Glutamatergic neuron (in vitro differentiated cells): ENCODE measurements around the gene AHCYL2. TPM values are rescaled to one million over a fixed set of nuclear protein-coding genes. Genes with fewer than 3 reads are reported as not detected.
"Not testable (repeated sequence)": the region's sequence is repeated elsewhere in the genome, so short reads cannot be mapped to it uniquely, and the experiment has no call there.

Source experiments
- DNase-seq: peaks from one replicate; pipeline ENCODE4 v3.0.0; 2022
- H3K27ac Mint-ChIP-seq: one replicate; pipeline ENCODE4 v1.8.0; 2020; ENCODE audit warnings: mild to moderate bottlenecking, mixed read lengths, inconsistent platforms; ENCODE audit not compliant: unreplicated experiment
- H3K27me3 Mint-ChIP-seq: one replicate; pipeline ENCODE4 v1.8.0; 2020; ENCODE audit warnings: mild to moderate bottlenecking, moderate library complexity, mixed read lengths, inconsistent platforms; ENCODE audit not compliant: unreplicated experiment
- H3K36me3 Mint-ChIP-seq: one replicate; pipeline ENCODE4 v1.8.0; 2020; ENCODE audit warnings: mild to moderate bottlenecking, mixed read lengths, inconsistent platforms; ENCODE audit not compliant: unreplicated experiment
- H3K4me1 Mint-ChIP-seq: one replicate; pipeline ENCODE4 v1.8.0; 2020; ENCODE audit warnings: mild to moderate bottlenecking, low read depth, mixed read lengths, inconsistent platforms; ENCODE audit not compliant: unreplicated experiment
- H3K4me3 Mint-ChIP-seq: one replicate; pipeline ENCODE4 v1.8.0; 2020; ENCODE audit warnings: mild to moderate bottlenecking, mixed read lengths, inconsistent platforms; ENCODE audit not compliant: unreplicated experiment
- H3K9me3 Mint-ChIP-seq: one replicate; pipeline ENCODE4 v1.8.0; 2020; ENCODE audit warnings: mild to moderate bottlenecking, moderate library complexity, mixed read lengths, inconsistent platforms; ENCODE audit not compliant: unreplicated experiment
- total RNA-seq: library from RNA; stranded (reverse); fragmentation: NEBNext Ultra II Directional; extraction: Animal tissue kit (Norgen Biotek cat#: 25700); gene quantifications from one replicate; pipeline ENCODE4 v1.2.1, GENCODE V29; 2021; ENCODE audit not compliant: unreplicated experiment
- TF ChIP-seq, protein P1 (sequence below): fragments of 200-600 bp; sonication (generic); IDR thresholded peaks from one replicate; pipeline ENCODE4 v1.5.0; 2021; ENCODE audit not compliant: partially characterized antibody, unreplicated experiment

AHCYL2 gene
- total RNA-seq, 1 donor from 2014 or later = 16.8 TPM

DNA sequence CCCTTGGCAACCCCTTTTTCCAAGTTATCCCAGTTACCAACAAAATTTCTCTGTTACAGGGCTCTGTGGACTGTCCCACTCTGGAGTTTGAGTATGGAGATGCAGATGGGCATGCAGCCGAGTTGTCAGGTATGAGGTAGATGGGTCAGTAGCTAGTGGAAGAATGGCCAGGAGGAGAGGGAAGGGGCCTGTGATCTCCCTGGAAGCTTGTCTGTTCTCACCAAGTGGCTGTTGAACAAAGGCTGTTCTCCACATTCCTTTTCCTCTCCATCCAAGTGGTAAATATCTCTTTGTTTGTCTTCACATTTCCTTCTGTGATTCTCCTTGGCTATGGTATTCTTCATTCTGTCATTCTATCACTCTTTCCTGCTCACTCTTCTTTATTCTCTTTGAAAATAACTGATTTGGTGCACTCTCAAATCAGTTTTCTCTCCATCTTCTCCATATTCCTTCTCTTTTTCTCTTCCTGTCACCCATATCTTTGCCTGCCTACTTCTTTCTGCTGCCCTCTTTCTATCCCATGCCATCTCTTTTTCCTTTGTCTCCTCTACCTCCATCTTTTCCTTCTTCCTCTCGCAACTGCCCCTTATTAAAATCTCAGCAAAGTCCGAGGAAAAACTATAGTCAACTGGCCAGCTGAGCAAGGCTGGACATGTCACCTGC is 215.3 kb downstream of the AHCYL2 start:
- Mint-ChIP-seq H3K27me3 (no peaks in the 10 kb centered on the region), H3K4me3 (no peak overlapping the region)

DNA sequence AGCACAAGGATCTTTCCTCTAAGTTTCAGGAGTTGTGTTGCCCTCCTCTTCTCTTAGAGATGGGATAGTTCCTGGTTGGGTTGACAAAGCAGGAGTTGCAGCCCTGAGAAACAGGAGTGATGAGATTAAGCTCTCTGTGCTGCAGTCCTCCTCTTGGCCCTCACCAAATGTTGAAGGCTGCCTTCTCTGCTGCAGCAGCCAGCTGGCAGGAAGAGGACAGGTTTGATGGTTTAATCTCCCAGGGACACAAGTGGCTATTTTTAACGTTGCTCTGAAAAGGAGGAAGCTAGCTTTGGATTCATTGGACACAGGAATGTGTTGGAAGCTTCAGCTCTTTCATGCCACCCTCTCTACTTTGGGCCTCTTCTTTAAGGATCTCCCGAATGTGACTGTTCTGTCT is 218.8 kb downstream of the AHCYL2 start:
- TF ChIP-seq, protein P1, sequence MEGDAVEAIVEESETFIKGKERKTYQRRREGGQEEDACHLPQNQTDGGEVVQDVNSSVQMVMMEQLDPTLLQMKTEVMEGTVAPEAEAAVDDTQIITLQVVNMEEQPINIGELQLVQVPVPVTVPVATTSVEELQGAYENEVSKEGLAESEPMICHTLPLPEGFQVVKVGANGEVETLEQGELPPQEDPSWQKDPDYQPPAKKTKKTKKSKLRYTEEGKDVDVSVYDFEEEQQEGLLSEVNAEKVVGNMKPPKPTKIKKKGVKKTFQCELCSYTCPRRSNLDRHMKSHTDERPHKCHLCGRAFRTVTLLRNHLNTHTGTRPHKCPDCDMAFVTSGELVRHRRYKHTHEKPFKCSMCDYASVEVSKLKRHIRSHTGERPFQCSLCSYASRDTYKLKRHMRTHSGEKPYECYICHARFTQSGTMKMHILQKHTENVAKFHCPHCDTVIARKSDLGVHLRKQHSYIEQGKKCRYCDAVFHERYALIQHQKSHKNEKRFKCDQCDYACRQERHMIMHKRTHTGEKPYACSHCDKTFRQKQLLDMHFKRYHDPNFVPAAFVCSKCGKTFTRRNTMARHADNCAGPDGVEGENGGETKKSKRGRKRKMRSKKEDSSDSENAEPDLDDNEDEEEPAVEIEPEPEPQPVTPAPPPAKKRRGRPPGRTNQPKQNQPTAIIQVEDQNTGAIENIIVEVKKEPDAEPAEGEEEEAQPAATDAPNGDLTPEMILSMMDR = no peak
- peaks cover 5% of the 10 kb centered on the region for H3K9me3 Mint-ChIP-seq
- H3K27ac Mint-ChIP-seq = no peak overlapping the region
- no peak for DNase-seq
- H3K36me3 Mint-ChIP-seq = peaks cover 17% of the 10 kb centered on the region
- H3K27me3 Mint-ChIP-seq = no peaks in the 10 kb centered on the region
- no peak overlapping the region for H3K4me3 Mint-ChIP-seq
- peaks cover 3% of the 10 kb centered on the region for H3K4me1 Mint-ChIP-seq

More for the DNA sequence above, 215.3 kb downstream of the AHCYL2 start:
- TF ChIP-seq, protein P1 = no peak
- H3K4me1 Mint-ChIP-seq = peaks cover 5% of the 10 kb centered on the region
- H3K27ac Mint-ChIP-seq = no peak overlapping the region
- H3K36me3 Mint-ChIP-seq = no peaks in the 10 kb centered on the region
- H3K9me3 Mint-ChIP-seq = no peaks in the 10 kb centered on the region
- no peak for DNase-seq

DNA sequence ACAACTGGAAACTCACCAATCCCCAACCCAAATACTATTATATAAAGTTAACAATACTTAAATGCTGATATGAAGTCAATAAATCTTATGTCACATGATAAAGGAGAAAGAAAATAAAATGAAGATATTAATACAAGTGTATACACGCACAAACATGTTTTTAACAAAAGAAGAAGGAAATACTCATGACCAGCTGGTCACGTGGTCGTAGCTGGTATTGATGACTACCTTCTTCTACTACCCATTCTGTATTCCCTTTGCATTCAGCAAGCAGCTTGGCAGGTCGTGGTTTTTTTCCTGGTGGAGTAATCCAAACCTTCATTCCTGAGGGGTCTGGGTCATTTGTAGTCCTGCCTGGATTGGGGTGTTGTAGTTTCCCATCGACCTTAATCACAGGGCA is 219.9 kb downstream of the AHCYL2 start:
- Mint-ChIP-seq H3K36me3 (peaks cover 24% of the 10 kb centered on the region), H3K9me3 (peaks cover 10% of the 10 kb centered on the region)
- not testable (repeated sequence) for H3K27ac Mint-ChIP-seq, DNase-seq, H3K4me3 Mint-ChIP-seq, H3K4me1 Mint-ChIP-seq, H3K27me3 Mint-ChIP-seq

DNA sequence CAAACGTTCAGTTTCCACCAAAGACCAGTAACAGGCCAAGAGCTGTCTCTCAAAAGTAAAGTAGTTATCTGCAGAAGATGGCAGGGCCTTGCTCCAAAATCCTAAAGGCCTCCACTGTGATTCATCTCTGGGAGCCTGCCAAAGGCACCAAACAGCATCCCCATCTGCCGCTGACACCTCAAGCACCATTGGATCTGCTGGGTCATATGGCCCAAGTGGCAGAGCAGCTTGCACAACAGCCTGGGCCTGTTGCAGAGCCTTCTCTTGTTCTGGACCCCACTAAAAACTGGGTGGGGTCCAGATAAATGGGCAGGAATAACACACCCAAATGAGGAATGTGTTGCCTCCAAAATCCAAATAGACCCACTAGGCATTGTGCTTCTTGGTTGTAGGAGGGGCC is 222.1 kb downstream of the AHCYL2 start:
- not testable (repeated sequence) for H3K4me1 Mint-ChIP-seq, DNase-seq, H3K27me3 Mint-ChIP-seq, H3K4me3 Mint-ChIP-seq, H3K27ac Mint-ChIP-seq
- peaks cover 24% of the 10 kb centered on the region for H3K36me3 Mint-ChIP-seq
- H3K9me3 Mint-ChIP-seq = peaks cover 10% of the 10 kb centered on the region

DNA sequence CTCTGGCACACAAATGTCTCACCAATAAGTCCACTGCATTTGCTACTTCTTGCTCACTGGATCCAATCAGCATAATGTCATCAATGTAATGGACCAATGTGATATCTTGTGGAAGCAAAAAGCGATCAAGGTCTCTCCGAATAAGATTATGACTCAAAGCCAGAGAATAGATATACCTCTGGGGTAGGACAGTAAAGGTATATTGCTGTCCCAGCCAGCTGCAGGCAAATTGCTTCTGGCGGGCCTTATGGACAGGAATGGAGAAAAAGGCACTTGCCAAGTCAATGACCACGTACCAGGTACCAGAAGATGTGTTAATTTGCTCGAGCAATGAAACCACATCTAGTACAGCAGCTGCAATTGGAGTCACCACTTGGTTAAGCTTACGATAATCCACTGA is 222.6 kb downstream of the AHCYL2 start:
- Mint-ChIP-seq H3K36me3 (peaks cover 24% of the 10 kb centered on the region), H3K9me3 (peaks cover 10% of the 10 kb centered on the region)
- not testable (repeated sequence) for H3K4me3 Mint-ChIP-seq, DNase-seq, H3K27ac Mint-ChIP-seq, H3K27me3 Mint-ChIP-seq, H3K4me1 Mint-ChIP-seq

DNA sequence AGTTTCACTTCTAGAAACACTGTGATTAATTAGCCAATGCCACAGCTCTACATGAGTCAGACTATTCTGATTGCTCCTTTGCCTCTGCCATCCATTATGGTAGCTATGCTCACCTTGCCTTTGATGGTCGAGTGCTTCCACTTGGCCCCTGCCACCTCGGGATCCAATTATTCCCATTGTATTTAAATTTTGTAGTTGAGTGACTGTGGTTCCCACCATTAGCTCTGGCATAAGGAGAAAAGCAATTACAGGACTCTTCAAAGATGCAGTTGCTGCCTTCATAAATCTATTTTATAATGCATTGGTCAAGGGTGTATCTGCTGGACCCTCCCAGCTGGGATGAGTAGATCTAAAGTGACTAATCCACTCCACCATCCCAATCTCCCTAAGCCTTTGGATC is 223.8 kb downstream of the AHCYL2 start:
- peaks cover 10% of the 10 kb centered on the region for H3K9me3 Mint-ChIP-seq
- not testable (repeated sequence) for H3K27ac Mint-ChIP-seq, H3K4me3 Mint-ChIP-seq, DNase-seq, H3K4me1 Mint-ChIP-seq, H3K27me3 Mint-ChIP-seq
- peaks cover 24% of the 10 kb centered on the region for H3K36me3 Mint-ChIP-seq

DNA sequence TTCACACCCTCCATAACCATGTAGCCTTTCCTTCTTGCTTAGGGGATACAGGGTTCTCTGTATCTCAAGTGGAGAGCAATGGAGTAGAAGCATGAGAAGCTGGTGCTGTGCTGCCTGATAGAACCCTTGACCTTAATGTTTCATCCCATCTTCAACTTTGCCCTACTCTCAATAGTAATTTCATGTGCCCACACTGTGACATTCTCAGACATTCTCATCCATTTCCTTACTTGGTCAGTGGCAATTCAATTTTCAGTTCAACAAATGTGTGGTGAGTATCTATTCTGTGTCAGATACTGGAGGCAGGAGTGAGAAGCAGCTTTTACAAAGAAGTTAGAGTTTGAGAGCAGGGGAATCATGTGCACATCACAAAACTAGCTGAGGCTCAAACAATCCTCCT is 225.5 kb downstream of the AHCYL2 start:
- Mint-ChIP-seq H3K36me3 (peaks cover 24% of the 10 kb centered on the region), H3K27me3 (peaks cover 3% of the 10 kb centered on the region), H3K9me3 (peaks cover 10% of the 10 kb centered on the region), H3K4me3 (no peak overlapping the region), H3K4me1 (no peaks in the 10 kb centered on the region), H3K27ac (no peak overlapping the region)
- no peak for DNase-seq
- TF ChIP-seq, protein P1 = no peak
